GM19468 (cell line): Measurements from ENCODE around the gene SPON1.
"Not testable (repeated sequence)": the region's sequence is repeated elsewhere in the genome, so short reads cannot be mapped to it uniquely, and the experiment has no call there.

Source experiments
- ATAC-seq: cut with Tn5 transposase; IDR thresholded peaks from one replicate; pipeline ENCODE4 v1.9.1; 2021; ENCODE audit warnings: mild to moderate bottlenecking, moderate library complexity, moderate number of reproducible peaks; ENCODE audit not compliant: unreplicated experiment; ENCODE audit errors: extremely low read depth

SPON1 gene

GRCh38 chr11:14029971-14030920 is 67.7 kb downstream of the SPON1 start:
- ATAC-seq: no peak

DNA sequence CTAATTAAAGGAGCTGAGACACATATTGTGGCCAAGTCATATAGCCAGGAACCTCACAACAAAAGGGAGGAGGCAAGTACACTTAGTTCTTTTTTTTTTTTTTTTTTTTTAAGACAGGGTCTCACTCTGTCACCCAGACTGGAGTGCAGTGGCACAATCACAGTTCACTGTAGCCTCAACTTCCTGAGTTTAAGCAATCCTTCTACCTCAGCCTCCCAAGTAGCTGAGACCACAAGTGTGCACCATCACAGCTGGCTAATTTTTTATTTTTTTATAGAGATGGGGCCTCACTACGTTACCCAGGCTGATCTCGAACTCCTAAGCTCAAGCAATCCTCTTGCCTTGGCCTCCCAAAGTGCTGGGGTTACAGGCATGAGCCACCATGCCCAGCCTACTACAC is 73.0 kb downstream of the SPON1 start:
- not testable (repeated sequence) for ATAC-seq

- no peak for ATAC-seq
Measured at GRCh38 chr11:14036469-14036868, 73.9 kb downstream of the SPON1 start.

DNA sequence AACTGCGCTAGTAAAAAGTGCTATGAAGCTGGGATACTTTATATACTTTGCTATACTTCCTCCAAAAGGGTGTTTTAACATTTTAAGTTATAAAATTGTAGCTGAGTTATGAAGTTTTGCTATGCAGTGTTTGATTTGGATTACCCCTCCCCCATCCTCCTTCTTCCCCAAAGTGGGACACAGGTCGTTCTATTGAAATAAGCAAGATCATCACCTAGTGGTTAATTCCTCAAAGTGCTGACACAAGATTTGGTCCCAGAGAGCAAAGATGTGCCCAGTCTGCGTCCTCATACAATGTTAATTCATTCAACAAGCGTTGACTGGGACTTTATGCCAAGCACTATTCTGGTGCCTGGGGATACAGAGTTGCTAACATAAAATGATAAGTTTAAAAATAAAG is 78.5 kb downstream of the SPON1 start:
- no peak for ATAC-seq

- no peak for ATAC-seq
Measured at GRCh38 chr11:14041565-14041964, 79.0 kb downstream of the SPON1 start.

- ATAC-seq: no peak
Measured at GRCh38 chr11:14042686-14043465, 80.4 kb downstream of the SPON1 start.

- no peak for ATAC-seq
Measured at GRCh38 chr11:14044916-14045315, 82.4 kb downstream of the SPON1 start.

- ATAC-seq: no peak
Measured at GRCh38 chr11:14045417-14045816, 82.9 kb downstream of the SPON1 start.

- no peak for ATAC-seq
Measured at GRCh38 chr11:14052198-14052597, 89.7 kb downstream of the SPON1 start.

GRCh38 chr11:14054116-14055107 is 91.9 kb downstream of the SPON1 start:
- ATAC-seq: no peak

GRCh38 chr11:14055936-14056335 is 93.4 kb downstream of the SPON1 start:
- ATAC-seq: no peak

- no peak for ATAC-seq
Measured at GRCh38 chr11:14058061-14058460, 95.5 kb downstream of the SPON1 start.

GRCh38 chr11:14059491-14059890 is 97.0 kb downstream of the SPON1 start:
- ATAC-seq: no peak

DNA sequence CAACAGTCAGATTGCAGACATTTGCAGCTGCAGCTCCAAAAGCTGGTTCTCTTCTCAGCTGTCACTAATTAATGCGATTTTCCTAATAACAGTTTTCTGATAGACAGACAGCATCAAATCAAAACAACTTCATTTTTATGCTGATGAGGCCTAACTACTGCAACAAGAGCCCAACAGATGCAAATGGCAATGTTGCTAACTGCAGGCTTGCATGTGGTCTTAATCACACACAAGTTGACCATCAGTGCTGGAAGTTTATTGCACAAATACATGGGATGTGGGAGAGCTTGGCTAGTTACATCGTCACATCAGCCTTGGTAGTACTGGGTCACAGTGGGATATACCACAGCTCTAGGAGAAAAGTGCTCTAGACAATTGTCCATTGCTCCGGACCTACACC is 99.2 kb downstream of the SPON1 start:
- ATAC-seq: no peak

GRCh38 chr11:14065141-14065540 is 102.6 kb downstream of the SPON1 start:
- ATAC-seq: no peak

DNA sequence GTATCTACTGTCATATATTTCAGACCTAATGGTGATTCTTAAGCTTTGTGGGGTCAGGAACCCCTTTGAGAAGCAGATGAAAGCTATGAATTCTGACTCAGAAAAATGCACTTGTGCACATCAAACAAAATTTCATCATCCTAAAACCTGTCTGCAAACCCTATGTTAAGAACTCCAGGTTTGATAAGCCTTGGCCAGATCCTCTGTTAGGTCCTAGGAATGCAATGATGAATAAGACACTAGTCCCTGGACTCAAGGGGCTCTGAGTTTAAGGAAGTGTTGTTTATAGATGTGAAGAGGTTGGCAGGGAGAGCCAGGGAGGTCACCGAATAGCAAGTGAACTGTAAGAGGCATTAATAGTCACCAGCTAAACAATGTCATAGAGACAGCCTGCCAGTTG is 103.2 kb downstream of the SPON1 start:
- ATAC-seq: no peak

DNA sequence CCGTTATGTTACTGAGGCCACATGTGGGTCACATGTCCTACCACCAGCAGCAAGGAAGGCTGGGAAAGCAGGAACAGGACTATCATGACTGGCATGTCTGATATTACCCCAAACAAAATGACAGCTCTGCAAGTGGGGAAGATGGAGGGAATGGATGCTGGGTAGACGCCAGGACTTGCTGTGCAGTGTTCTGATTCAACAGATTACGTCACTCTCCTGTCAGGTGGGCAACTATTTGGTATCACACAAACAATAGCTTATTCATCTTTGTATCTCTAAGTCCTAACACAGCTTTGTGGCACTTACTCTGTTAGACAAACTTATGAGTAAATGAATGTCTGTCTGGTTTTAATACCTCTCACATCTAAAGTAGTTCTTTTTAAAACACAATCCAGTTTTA is 105.2 kb downstream of the SPON1 start:
- ATAC-seq: no peak

DNA sequence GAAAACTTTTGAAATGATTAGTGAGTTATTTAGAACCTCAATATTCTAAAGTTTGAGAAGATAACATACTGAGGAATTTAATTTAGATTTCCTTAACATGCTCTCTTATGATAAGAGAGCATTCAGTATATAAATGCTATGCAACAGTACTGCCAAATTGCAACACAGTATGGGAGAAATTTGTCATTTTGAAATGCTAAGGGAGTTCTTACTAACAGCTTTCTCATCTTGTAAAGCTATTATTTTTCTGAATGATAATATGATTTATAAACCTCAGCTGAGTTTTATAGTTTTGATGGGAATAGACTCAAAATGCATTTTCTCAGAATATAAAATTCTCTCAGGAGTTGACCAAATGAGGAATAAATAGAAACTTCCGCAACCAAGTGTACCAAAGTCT is 108.4 kb downstream of the SPON1 start:
- no peak for ATAC-seq

DNA sequence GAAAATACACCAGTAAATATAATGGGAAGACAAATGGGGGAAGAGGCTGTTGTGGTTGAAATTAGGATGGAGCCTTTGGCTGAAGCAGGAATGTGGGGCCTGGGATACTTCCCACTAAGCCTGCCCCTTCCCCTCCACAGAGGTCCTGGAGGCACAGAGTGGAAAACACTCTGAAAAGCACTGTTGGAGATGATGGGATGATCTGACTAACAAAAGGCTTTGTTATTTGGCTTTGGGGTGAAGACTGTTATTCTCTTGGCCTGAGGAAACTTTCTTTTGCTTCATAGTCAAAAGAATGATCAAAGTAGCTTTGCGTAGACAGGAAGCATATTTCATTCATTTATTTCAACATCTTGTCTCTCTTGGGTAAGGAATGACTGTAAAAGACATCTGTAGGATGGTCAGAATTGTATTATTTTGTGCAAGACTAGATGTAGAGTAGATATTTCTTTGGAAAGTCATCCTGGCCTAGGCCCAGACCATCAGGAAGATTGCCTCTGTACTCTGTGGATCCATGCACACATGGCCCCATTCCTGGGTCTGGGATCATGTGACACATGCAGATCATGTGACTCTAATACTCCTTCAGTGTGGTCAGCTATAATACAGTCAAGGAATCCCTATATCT is 111.4 kb downstream of the SPON1 start:
- no peak for ATAC-seq
